ENCODE results near the gene PDE6C.

DNA sequence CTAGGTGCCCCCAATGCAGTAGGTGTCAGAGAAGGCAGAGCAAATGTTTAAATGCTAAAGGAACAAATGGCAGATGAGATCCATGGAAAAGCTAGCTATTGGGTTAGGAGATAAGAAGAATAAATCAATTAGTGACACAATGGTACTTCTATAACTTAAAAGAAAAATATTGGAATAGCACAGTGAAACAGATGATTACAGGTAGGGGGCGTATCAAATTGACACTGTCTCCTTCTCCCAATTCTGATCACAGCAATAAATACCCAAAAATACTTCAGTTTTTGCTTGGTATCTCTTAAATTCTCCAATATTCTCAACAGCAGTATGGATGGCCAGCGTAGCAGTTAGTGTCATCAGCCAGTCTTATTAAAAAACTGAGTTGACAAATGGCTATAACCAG, 84.9 kb downstream of the PDE6C start:
- TF ChIP-seq POLR2AphosphoS5 (IDR thresholded peaks at IDR 0.05; ENCODE audit: low read depth, low read length) (no peak), TAF1 (IDR thresholded peaks at IDR 0.05; ENCODE audit: borderline replicate concordance, low read depth, low read length) (no peak)

All from GM12892 (cell line).